ENCODE data around the gene GRHL3.
"Not testable (repeated sequence)": the region's sequence is repeated elsewhere in the genome, so short reads cannot be mapped to it uniquely, and the experiment has no call there.

The GRHL3 gene

GRCh38 chr1:24286246-24287010, 32.7 kb upstream of the GRHL3 start:
- no peak for DNase-seq (ENCODE audit: low spot score)
- in situ Hi-C loops (cut with MboI; ENCODE audit: low pct_unique_long_range_greater_than_20kb, low sequenced_read_pairs, unreplicated experiment) = no loop called here
- TF ChIP-seq CTCF (IDR thresholded peaks at IDR 0.05; ENCODE audit: extremely low read depth, insufficient read depth, missing control alignments) = no peak

GRCh38 chr1:24287779-24288178, 31.4 kb upstream of the GRHL3 start:
- DNase-seq (ENCODE audit: low spot score); in situ Hi-C loops (cut with MboI; ENCODE audit: low pct_unique_long_range_greater_than_20kb, low sequenced_read_pairs, unreplicated experiment): not testable (repeated sequence)

GRCh38 chr1:24288479-24288878, 30.7 kb upstream of the GRHL3 start:
- in situ Hi-C loops (cut with MboI; ENCODE audit: low pct_unique_long_range_greater_than_20kb, low sequenced_read_pairs, unreplicated experiment) = no loop called here
- DNase-seq (ENCODE audit: low spot score) = no peak
- TF ChIP-seq CTCF (IDR thresholded peaks at IDR 0.05; ENCODE audit: extremely low read depth, insufficient read depth, missing control alignments) = no peak

GRCh38 chr1:24289937-24290595, 29.1 kb upstream of the GRHL3 start:
- no peak for DNase-seq (ENCODE audit: low spot score)
- no peak for TF ChIP-seq CTCF (IDR thresholded peaks at IDR 0.05; ENCODE audit: extremely low read depth, insufficient read depth, missing control alignments)
- in situ Hi-C loops (cut with MboI; ENCODE audit: low pct_unique_long_range_greater_than_20kb, low sequenced_read_pairs, unreplicated experiment) = no loop called here

- no peak for DNase-seq (ENCODE audit: low spot score)
Observed at GRCh38 chr1:24290933-24291487, 28.1 kb upstream of the GRHL3 start.

GRCh38 chr1:24292103-24292502, 27.1 kb upstream of the GRHL3 start:
- in situ Hi-C loops (cut with MboI; ENCODE audit: low pct_unique_long_range_greater_than_20kb, low sequenced_read_pairs, unreplicated experiment) = no loop called here
- DNase-seq (ENCODE audit: low spot score) = no peak
- TF ChIP-seq CTCF (IDR thresholded peaks at IDR 0.05; ENCODE audit: extremely low read depth, insufficient read depth, missing control alignments) = no peak

More at GRCh38 chr1:24290933-24291487, 28.1 kb upstream of the GRHL3 start:
- in situ Hi-C loops (cut with MboI; ENCODE audit: low pct_unique_long_range_greater_than_20kb, low sequenced_read_pairs, unreplicated experiment) = no loop called here
- no peak for TF ChIP-seq CTCF (IDR thresholded peaks at IDR 0.05; ENCODE audit: extremely low read depth, insufficient read depth, missing control alignments)

GRCh38 chr1:24292887-24293286, 26.3 kb upstream of the GRHL3 start:
- no peak for DNase-seq (ENCODE audit: low spot score)
- in situ Hi-C loops (cut with MboI; ENCODE audit: low pct_unique_long_range_greater_than_20kb, low sequenced_read_pairs, unreplicated experiment) = no loop called here
- no peak for TF ChIP-seq CTCF (IDR thresholded peaks at IDR 0.05; ENCODE audit: extremely low read depth, insufficient read depth, missing control alignments)
